ENCODE data around the gene SCLY.

Gene SCLY

DNA sequence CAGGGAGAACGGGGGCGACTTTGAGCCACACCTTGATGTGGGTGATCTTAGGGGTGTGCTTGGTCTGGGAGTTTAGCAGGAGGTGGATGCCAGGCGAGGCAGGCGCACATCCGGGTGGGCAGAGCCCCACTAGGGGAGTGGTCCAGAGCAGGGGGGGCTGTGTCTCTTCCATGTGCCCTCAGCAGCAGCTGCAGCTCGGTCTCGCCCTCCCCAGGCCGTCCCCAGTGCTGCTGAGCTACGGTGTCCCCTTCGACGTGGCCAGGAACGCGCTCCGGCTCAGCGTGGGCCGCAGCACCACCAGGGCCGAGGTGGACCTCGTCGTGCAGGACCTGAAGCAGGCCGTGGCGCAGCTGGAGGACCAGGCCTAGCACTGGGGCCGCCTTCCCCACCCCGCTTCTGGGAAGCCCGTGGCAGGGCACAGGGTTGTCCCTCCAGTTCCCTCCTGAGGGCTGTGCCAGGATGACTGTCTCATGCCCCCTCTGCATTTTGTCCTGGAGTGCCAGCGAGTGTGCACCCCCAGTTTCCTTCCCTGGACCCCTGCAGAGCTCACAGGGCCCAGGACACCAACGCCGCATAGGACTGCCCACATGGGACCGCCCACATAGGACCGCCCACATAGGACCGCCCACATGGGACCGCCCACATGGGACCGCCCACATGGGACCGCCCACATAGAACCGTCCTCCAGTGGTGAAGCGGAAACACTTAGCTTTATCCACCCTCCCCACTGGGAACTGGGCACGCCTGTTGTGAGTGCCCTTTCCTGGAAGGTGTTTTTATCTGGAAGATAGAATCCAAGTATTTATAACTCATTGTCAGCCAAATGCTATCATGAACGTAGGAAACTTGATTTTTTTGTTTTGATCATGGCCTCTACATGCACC lies 37.4 kb downstream of the SCLY start:
- DNase-seq (ENCODE audit: low read depth), result no peak

DNA sequence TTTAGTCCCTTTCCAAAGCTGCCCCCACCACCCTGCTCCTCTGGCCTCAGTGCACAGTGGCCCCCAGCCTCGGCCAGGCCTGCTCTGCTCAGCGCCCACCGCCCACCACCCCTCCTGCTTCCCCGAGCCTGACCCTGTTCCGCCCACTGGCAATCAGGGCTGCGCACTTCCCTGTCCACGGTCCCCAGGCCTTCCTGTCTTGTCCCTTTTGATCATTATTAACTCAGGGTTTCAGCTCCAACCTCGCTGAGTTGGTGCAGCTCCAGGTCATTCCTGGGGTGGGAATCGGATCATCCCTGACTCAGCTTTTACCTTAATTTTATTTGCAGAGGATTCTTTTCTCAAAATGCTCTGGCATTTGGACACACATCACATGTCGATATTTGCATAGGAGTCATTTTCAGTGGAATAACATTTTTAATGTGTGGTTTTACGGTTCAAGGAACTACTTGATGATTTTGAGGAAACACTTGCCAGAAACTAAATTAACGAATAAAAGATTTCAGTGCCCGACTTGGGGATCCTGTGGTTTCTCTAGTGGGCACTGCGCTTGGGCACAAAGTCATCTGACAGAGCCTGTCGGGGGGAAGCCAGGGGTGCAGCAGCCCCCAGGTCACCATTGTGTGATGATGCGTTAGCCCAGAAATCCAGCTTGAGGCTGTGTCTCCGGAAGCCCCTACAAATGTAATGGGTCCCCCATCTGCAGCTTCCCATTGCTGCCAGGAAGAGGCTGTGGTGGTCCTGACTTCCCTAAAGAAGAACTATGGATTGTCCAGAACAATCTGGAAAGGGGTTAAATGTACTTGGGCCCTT lies 38.3 kb downstream of the SCLY start:
- DNase-seq (ENCODE audit: low read depth), result no peak

GRCh38 chr2:238099714-238100048 lies 38.9 kb downstream of the SCLY start:
- no peak for DNase-seq (ENCODE audit: low read depth)

- no peak for DNase-seq (ENCODE audit: low read depth)
Observed at GRCh38 chr2:238100049-238100820, 39.4 kb downstream of the SCLY start, which contains the start of gene ESPNL. Gene ESPNL, plus strand, starts transcription at chr2:238100340. Its CDS starts 80 bp downstream, at chr2:238100420.

DNA sequence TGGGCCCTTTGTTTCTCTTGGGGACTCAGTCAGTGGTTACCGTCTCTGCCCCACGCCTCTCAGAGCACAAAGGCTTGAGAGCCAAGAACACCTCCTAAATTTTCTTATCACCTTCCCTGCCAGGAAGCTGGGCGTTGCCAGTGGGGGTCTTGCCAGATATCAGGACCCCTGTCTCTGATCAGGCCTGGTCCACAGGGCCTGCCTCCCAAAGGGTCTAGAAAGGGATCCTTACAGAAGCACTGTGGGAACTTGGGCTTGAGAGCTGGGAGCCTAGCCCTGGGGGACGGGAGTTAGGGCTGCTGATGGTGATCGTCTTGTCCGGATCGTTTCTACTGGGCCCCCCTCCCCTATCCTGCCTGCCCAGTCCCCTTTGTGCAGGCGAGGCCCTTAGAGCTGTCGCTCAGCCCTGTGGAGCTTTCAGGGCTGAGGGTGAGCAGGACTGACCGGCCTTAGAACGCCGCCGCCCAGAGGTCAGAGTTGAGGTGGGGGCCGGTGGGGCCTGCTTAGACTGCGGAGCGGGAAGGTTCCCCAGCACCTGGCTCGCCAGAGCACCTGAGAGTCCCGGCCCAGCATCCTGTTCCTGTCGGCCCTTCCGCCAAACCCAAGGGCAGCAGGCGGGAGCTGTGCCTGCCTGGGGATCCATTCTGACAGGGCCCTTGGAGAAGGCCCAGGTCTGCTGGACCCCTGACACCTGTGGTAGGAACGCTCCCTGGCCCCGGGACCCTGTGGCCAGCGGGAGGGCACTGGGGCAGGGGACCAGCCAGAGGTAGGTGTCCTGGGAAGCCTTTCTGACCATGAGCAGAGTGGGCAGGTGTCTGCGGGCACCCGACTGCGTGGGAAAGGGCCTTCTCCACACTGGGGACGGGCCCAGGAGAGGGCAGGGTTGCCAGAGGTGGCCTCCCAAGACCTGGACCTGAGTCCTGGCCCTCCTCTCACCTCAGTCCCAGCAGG lies 40.3 kb downstream of the SCLY start:
- DNase-seq (ENCODE audit: low read depth), result no peak

DNA sequence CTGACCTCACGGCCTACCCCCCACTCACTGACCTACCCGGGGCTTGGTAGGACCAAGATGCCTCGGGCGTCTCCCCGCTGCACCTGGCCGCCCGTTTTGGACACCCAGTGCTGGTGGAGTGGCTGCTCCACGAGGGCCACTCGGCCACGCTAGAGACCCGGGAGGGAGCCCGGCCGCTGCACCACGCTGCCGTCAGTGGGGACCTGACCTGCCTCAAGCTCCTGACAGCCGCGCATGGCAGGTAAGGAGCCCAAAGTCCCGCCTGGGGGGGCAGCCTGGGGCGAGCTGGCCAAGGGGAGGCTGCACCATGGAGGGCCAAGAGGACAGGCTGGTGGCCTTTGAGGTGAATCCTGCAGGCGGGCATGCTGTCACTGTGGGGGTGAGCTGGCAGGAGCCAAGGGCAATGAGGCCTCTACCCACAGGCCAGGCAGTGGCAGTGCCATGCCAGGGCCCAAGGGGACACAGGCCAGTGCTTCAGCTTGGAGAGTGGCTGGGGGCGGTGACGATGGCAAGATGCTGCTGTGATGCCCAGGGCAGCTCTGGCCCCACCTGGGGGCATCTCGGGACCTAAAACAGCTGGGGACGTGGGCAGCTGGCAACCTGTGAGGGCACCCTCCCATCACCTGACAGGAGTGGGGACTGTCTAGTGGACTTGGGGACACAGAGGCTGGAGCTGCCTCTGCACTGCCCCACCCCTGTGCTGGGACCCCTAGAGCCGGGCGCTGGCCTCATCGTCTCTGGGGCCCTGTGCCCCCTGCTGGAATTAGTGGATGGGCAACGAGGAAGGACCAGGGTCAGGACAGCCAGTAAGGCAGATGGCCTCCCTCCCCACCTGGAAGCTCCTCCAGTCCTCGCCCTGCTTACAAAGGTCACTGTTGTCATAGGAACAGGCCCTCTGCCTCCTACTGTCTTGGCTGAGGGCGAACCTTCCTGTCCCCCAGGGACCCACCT lies 41.4 kb downstream of the SCLY start:
- DNase-seq (ENCODE audit: low read depth), result no peak

- no peak for DNase-seq (ENCODE audit: low read depth)
Observed at GRCh38 chr2:238102865-238103264, 42.1 kb downstream of the SCLY start.

DNA sequence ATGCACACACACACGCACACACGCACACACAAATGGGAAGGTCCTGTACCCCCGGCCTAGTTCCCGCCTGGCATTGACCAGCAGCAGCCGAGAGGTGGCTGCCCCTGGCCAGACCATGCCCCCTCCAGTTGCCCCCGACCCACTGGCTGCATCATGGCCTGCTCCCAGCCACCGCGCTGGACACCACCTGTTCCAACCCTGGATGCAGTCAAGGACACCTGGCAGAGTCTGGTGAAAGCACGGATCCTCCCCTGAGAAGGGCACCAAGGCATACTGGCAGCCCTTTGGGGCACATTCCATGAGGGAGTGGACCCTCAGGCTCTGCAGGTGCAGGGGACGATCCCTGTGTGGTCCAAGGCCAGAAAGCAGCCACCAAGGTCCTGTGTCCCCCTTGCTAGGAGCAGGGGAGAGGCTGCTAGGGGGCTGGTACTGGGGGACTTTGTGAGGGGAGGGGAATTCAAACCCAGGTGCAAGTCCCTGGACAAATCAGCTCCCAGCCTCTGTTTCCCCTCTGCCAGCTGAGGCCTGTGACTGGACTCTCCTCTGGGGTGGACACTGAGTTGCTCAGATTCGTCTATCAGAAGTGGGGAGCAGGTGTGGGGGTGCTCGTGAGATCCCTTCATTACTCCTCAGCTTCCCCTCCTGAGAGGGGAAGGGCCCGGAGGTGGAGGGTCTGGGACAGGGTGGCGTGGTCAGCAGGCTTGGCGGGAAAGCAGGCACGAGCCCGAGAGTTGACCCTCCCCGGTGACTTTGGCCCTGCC lies 42.8 kb downstream of the SCLY start:
- no peak for DNase-seq (ENCODE audit: low read depth)

DNA sequence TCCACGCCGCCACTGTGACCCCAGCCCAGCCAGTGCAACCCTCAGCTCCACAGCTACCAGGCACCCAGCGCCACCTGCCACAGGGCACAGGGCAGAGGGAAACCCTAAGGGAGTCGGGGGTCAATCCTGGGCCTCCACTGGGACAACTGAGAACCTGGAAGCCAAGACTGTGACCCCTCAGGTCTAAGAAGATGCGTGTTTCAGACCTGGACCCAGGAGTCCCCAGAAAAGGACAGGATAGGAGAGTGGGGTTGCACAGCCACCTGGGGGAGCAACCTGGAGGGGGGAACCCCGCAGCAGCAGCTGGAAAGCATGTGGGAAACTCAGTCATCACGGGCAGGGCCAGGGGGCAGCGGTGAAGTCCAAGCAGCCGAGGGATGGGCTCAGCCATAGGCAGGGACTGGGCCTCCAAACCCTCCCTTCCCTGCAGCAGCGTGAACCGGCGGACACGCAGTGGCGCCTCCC lies 43.5 kb downstream of the SCLY start:
- no peak for DNase-seq (ENCODE audit: low read depth)

GRCh38 chr2:238104691-238105371 lies 44.0 kb downstream of the SCLY start:
- DNase-seq (ENCODE audit: low read depth), result no peak

DNA sequence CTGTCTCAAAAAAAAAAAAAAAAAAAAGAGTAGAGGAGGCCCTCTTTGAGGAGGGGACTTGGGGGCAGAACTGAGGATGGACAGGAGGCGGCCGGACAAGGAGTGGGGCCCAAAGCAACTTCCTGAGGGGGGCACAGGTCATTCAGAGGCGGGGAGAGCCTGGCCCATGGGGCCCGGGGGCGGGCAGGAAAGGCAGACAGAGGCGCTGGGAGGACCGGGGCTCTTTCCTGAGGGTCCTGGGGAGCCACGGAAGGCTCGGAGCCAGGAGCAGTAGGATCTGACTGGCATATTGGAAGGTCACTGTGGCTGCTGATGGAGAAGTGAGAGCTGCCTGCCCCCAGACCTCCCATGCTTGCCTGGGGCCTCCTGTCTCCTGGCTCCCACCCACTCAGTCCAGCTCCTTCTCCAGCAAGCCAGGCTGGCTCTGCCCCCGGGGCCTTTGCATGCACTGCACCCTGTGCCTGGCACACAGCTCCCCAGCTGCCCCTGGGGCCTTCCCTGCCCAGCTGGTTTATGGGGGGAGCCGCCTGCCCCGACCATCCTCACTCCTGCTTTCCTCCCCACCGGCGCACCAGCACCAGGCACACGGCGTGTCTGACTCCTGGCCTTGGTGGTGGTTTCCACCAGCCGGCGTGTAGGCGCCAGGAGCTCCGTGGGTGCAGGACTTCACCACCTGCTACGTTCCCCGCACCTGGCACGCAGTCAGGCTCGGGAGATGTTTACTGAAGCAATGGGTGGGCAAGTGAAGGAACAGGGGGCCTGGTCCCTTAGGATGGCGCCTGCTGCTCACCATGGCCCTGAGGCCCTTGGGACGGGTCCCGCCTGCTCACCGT lies 44.9 kb downstream of the SCLY start:
- no peak for DNase-seq (ENCODE audit: low read depth)

DNA sequence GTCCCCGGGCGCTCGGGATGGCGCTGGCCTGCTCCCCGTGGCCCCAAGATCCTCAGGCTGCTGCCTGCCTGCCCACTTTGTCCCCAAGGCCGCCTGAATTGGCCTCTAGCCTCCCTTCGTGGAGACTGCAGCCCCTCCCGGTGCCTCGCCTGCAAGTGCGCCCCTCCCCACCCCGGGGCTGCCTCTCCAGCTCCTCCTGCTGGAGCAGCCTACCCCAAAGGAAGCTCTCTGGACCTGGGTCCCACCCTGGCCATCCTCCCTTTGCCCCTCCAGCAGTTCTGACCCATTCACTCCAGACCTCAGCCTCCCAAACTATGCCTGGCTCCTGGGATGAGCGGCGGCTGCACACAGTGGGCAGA lies 45.5 kb downstream of the SCLY start:
- DNase-seq (ENCODE audit: low read depth), result no peak

GRCh38 chr2:238106698-238107524 lies 46.1 kb downstream of the SCLY start:
- no peak for DNase-seq (ENCODE audit: low read depth)

DNA sequence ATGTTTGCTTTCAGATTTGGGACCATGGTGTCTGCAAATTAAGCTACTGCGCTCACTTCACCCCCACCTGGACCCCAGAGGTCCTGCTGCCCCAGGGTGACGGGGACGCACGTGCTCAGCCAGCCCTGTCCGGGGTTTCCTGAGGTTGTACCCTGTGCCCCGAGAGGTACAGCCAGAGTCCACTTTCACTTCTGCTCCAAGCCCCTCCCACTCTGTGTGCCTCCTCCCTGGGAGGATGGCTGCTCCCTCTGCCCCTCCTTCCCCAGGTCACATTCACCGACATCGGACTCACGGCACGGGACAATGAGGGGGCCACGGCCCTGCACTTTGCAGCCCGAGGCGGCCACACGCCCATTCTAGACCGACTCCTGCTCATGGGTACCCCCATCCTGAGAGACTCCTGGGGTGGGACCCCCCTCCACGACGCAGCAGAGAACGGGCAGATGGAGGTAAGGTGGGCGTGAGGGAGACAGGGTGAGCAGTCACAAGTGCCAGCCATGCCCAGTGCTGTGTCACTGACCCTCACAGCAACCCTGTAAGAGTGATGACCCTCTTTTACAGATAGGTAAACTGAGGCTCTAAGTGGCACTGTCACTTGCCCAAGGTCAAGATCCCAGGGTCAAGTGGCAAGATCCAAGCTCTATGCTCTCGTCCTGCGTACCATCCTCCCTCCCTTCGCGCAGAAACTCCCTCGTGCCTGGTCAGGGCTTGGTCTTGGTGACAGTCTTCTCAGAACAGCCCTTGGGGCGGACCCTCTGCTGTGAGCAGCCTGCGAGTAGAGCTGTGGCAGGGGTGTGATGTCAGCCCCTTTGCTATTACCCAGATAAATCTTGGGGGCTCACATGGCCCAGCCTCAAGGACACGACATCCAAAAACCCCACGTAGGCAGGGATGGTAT lies 47.0 kb downstream of the SCLY start:
- no peak for DNase-seq (ENCODE audit: low read depth)

- DNase-seq (ENCODE audit: low read depth), result no peak
Observed at GRCh38 chr2:238108423-238109183, 47.8 kb downstream of the SCLY start.
